ENCODE measurements around the gene YIPF1. TPM values are rescaled to one million over a fixed set of nuclear protein-coding genes. Genes with fewer than 3 reads are reported as not detected.

The YIPF1 gene
- total RNA-seq, 1 donor from 2014 or later: 27.1 TPM

DNA sequence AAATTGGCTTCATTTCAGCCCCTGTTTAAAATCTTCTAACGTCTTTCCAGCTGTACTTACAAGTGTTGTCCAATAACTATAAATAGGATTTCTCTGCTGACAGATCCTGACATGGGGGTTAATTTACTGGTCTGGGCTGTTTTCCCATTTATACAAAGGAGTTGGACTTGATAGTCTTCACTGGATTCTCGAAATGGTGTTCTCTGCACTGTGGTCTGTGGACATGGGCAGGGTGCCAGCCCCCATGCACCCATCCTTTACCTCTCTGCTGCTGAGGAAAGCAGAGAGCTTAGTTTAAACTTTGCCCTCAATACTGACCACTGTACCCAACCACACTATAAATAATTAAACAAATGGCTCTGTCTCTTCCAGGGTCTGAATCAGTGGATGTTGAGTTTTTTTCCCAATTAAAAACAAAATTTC lies 9.6 kb upstream of the YIPF1 start:
- FAIRE-seq: no peak
- H3K4me1 Mint-ChIP-seq (ENCODE audit: low read depth, unreplicated experiment): peaks cover 19% of the 10 kb centered on the region

DNA sequence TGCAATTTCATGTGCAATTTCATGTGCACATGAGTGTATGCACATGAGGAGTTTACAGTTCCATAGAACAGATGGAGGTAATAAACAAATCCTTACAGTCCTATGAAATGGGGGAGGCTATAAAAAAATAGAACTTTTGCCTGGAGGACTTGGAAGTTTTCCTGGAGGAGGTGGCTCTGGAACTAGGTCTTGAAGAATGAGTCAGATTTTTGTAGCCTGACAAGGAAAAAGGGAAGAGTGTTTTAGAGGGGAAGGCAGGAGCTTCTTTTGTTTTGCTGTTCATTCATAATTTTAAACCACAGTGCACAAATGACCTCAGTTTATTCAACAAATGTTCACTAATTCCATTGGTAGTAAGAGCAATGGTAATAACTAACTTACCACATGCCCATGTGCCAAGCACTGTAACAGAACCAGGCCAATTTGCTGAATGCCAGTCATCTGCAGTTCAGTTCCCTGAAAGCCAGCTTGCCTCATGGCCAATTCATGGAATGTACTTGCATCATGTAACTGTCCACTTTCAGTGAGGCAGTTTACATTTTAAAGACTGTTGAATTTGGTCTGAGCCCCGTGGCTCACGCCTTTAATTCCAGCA lies 7.1 kb upstream of the YIPF1 start:
- H4K20me1 ChIP-seq (ENCODE audit: insufficient read depth, low read length): no peaks in the 10 kb centered on the region
- no peak for TF ChIP-seq EZH2 (IDR thresholded peaks at IDR 0.05; ENCODE audit: insufficient read depth, low read length)
- TF ChIP-seq, protein P1, sequence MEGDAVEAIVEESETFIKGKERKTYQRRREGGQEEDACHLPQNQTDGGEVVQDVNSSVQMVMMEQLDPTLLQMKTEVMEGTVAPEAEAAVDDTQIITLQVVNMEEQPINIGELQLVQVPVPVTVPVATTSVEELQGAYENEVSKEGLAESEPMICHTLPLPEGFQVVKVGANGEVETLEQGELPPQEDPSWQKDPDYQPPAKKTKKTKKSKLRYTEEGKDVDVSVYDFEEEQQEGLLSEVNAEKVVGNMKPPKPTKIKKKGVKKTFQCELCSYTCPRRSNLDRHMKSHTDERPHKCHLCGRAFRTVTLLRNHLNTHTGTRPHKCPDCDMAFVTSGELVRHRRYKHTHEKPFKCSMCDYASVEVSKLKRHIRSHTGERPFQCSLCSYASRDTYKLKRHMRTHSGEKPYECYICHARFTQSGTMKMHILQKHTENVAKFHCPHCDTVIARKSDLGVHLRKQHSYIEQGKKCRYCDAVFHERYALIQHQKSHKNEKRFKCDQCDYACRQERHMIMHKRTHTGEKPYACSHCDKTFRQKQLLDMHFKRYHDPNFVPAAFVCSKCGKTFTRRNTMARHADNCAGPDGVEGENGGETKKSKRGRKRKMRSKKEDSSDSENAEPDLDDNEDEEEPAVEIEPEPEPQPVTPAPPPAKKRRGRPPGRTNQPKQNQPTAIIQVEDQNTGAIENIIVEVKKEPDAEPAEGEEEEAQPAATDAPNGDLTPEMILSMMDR (IDR thresholded peaks at IDR 0.05; ENCODE audit: insufficient read depth, low read depth, low read length): no peak
- H3K4me3 Mint-ChIP-seq (ENCODE audit: unreplicated experiment): no peak overlapping the region

More for the DNA sequence above, 9.6 kb upstream of the YIPF1 start:
- Mint-ChIP-seq H3K9me3 (ENCODE audit: unreplicated experiment) (no peaks in the 10 kb centered on the region), H3K27ac (ENCODE audit: unreplicated experiment) (no peak overlapping the region), H3K27me3 (ENCODE audit: low read depth, unreplicated experiment) (peaks cover 5% of the 10 kb centered on the region), H3K4me3 (ENCODE audit: unreplicated experiment) (no peak overlapping the region), H3K36me3 (ENCODE audit: low read depth, unreplicated experiment) (peaks cover 1% of the 10 kb centered on the region)
- peak; percentile 86 for DNase-seq (ENCODE audit: low read depth)
- Histone ChIP-seq H3K4me2 (ENCODE audit: low read length) (no peak overlapping the region), H3K27me3 (ENCODE audit: insufficient read depth, low read length) (no peaks in the 10 kb centered on the region), H3K36me3 (ENCODE audit: insufficient read depth, low read length) (no peaks in the 10 kb centered on the region), H3K4me3 (ENCODE audit: insufficient read depth, low read depth, low read length) (no peak overlapping the region), H3K79me2 (ENCODE audit: insufficient read depth, low read length) (no peaks in the 10 kb centered on the region), H4K20me1 (ENCODE audit: insufficient read depth, low read length) (no peaks in the 10 kb centered on the region), H2AFZ (ENCODE audit: low read depth, low read length) (no peak overlapping the region), H3K9ac (ENCODE audit: low read length) (no peak overlapping the region), H3K4me1 (ENCODE audit: insufficient read depth, low read length) (peaks cover 5% of the 10 kb centered on the region), H3K27ac (ENCODE audit: low read depth, low read length) (no peak overlapping the region), H3K9me3 (ENCODE audit: insufficient read depth, low read depth, low read length) (no peaks in the 10 kb centered on the region)
- no peak for TF ChIP-seq EZH2 (IDR thresholded peaks at IDR 0.05; ENCODE audit: insufficient read depth, low read length)
- TF ChIP-seq, protein P1 (IDR thresholded peaks at IDR 0.05; ENCODE audit: insufficient read depth, low read depth, low read length): no peak

DNA sequence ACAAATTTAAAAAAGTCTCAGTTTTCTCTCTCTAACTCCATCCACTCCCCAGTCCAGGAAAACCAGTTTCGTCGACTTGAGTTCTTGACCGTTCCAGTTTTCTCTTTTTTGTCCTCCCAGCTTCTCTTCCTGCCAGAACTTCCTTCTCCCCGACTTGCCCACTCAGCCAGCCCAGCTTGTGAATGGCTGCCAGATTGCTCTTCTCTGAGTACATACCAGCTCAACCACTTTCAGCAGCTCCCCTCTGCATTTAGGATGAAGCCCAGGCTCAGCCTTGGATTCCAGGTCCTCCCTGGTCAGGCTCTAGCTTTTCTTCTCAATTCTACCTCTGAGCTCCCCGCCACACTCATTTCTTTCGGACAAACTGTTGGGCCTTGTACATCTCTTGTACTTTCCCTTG lies 5.8 kb upstream of the YIPF1 start:
- Histone ChIP-seq H3K79me2 (ENCODE audit: insufficient read depth, low read length) (no peaks in the 10 kb centered on the region), H3K9me3 (ENCODE audit: insufficient read depth, low read depth, low read length) (no peaks in the 10 kb centered on the region), H3K4me3 (ENCODE audit: insufficient read depth, low read depth, low read length) (no peak overlapping the region), H3K36me3 (ENCODE audit: insufficient read depth, low read length) (no peaks in the 10 kb centered on the region), H3K9ac (ENCODE audit: low read length) (no peak overlapping the region), H3K27ac (ENCODE audit: low read depth, low read length) (no peak overlapping the region), H2AFZ (ENCODE audit: low read depth, low read length) (no peak overlapping the region), H3K27me3 (ENCODE audit: insufficient read depth, low read length) (no peaks in the 10 kb centered on the region), H4K20me1 (ENCODE audit: insufficient read depth, low read length) (no peaks in the 10 kb centered on the region), H3K4me2 (ENCODE audit: low read length) (no peak overlapping the region), H3K4me1 (ENCODE audit: insufficient read depth, low read length) (peaks cover 6% of the 10 kb centered on the region)
- H3K4me3 Mint-ChIP-seq (ENCODE audit: unreplicated experiment): no peak overlapping the region
- TF ChIP-seq EZH2 (IDR thresholded peaks at IDR 0.05; ENCODE audit: insufficient read depth, low read length): no peak
- TF ChIP-seq, protein P1 (IDR thresholded peaks at IDR 0.05; ENCODE audit: insufficient read depth, low read depth, low read length): no peak
- peaks cover 1% of the 10 kb centered on the region for H3K36me3 Mint-ChIP-seq (ENCODE audit: low read depth, unreplicated experiment)
- peaks cover 7% of the 10 kb centered on the region for H3K27me3 Mint-ChIP-seq (ENCODE audit: low read depth, unreplicated experiment)
- H3K4me1 Mint-ChIP-seq (ENCODE audit: low read depth, unreplicated experiment): peaks cover 12% of the 10 kb centered on the region
- H3K9me3 Mint-ChIP-seq (ENCODE audit: unreplicated experiment): peaks cover 3% of the 10 kb centered on the region
- DNase-seq (ENCODE audit: low read depth) (no peak), FAIRE-seq (no peak)
- H3K27ac Mint-ChIP-seq (ENCODE audit: unreplicated experiment): no peak overlapping the region

More for the DNA sequence above, 7.1 kb upstream of the YIPF1 start:
- peaks cover 12% of the 10 kb centered on the region for H3K4me1 Mint-ChIP-seq (ENCODE audit: low read depth, unreplicated experiment)
- Histone ChIP-seq H2AFZ (ENCODE audit: low read depth, low read length) (peak overlapping the region; percentile 14), H3K9me3 (ENCODE audit: insufficient read depth, low read depth, low read length) (no peaks in the 10 kb centered on the region), H3K9ac (ENCODE audit: low read length) (no peak overlapping the region), H3K4me1 (ENCODE audit: insufficient read depth, low read length) (peaks cover 5% of the 10 kb centered on the region), H3K4me2 (ENCODE audit: low read length) (peak overlapping the region; percentile 47), H3K36me3 (ENCODE audit: insufficient read depth, low read length) (no peaks in the 10 kb centered on the region), H3K4me3 (ENCODE audit: insufficient read depth, low read depth, low read length) (no peak overlapping the region), H3K27ac (ENCODE audit: low read depth, low read length) (no peak overlapping the region), H3K79me2 (ENCODE audit: insufficient read depth, low read length) (no peaks in the 10 kb centered on the region), H3K27me3 (ENCODE audit: insufficient read depth, low read length) (no peaks in the 10 kb centered on the region)
- DNase-seq (ENCODE audit: low read depth): peak; percentile 82
- peaks cover 7% of the 10 kb centered on the region for H3K27me3 Mint-ChIP-seq (ENCODE audit: low read depth, unreplicated experiment)
- H3K27ac Mint-ChIP-seq (ENCODE audit: unreplicated experiment): peak overlapping the region; percentile 65
- peak; percentile 54 for FAIRE-seq
- H3K36me3 Mint-ChIP-seq (ENCODE audit: low read depth, unreplicated experiment): peaks cover 1% of the 10 kb centered on the region
- peaks cover 3% of the 10 kb centered on the region for H3K9me3 Mint-ChIP-seq (ENCODE audit: unreplicated experiment)
